Colonic mucosa (tissue), 4 donors: ENCODE results near the gene SYNPR. TPM values are rescaled to one million over a fixed set of nuclear protein-coding genes. Genes with fewer than 3 reads are reported as not detected.
A peak's percentile ranks its signal among the peaks of the same experiment; 100 is the strongest.

Source experiments
- DNase-seq: peaks from one replicate; pipeline ENCODE4 v3.0.0-alpha.2; 2020
- H3K27ac ChIP-seq: fragments of 200-600 bp; one replicate; pipeline ENCODE4 v1.8.0; 2021
- H3K27me3 ChIP-seq: fragments of 200-600 bp; one replicate; pipeline ENCODE4 v1.8.0; 2021
- H3K36me3 ChIP-seq: fragments of 200-600 bp; one replicate; pipeline ENCODE4 v1.8.0; 2021
- H3K4me1 ChIP-seq: fragments of 200-600 bp; one replicate; pipeline ENCODE4 v1.8.0; 2021; ENCODE audit warnings: mild to moderate bottlenecking
- H3K4me3 ChIP-seq: fragments of 200-600 bp; one replicate; pipeline ENCODE4 v1.8.0; 2021
- H3K9ac ChIP-seq, 2 donors: one replicate each; pipeline ENCODE4 v1.7.0; 2013; ENCODE audit warnings: control low read depth in 2 of 2, low read depth in 2 of 2, low read length in 2 of 2
- H3K9me3 ChIP-seq: fragments of 200-600 bp; one replicate; pipeline ENCODE4 v1.8.0; 2021
- CTCF ChIP-seq: fragments of 200-600 bp; IDR thresholded peaks from one replicate; pipeline ENCODE4 v1.8.0; 2022; ENCODE audit warnings: antibody characterized with exemption, mild to moderate bottlenecking
- intact Hi-C: fragments of 100-400 bp; cut with DNase I; formaldehyde crosslinking; loops from one replicate; pipeline ENCODE4 v1.14.1; 2022
- total RNA-seq, 2 donors: library from RNA; stranded (reverse); fragmentation: NEBNext Ultra II Directional in 1 of 2; extraction: Animal tissue kit (Norgen Biotek cat#: 25700) in 1 of 2; gene quantifications; one replicate each; pipeline ENCODE4 v1.2.1, GENCODE V29; 2021
- donor health status: healthy.
- donor health status: DM: no; HTN: no; CAD: no.
- donor health status: DM: no; HTN: no; CAD: no.

SYNPR gene
- total RNA-seq, 2 donors from 2014 or later: 0.17 TPM; not detected in 1

GRCh38 chr3:63438826-63439371 is 160.8 kb downstream of the SYNPR start:
- Histone ChIP-seq H3K27ac (no peak overlapping the region), H3K9me3 (no peaks in the 10 kb centered on the region), H3K36me3 (no peaks in the 10 kb centered on the region), H3K4me3 (no peak overlapping the region), H3K27me3 (no peaks in the 10 kb centered on the region), H3K4me1 (no peaks in the 10 kb centered on the region), H3K9ac (no peak overlapping the region)
- DNase-seq: no peak
- TF ChIP-seq CTCF: no peak
- intact Hi-C loops: no loop called here

- Histone ChIP-seq H3K9me3 (no peaks in the 10 kb centered on the region), H3K4me3 (no peak overlapping the region), H3K36me3 (no peaks in the 10 kb centered on the region), H3K27me3 (no peaks in the 10 kb centered on the region), H3K9ac (no peak overlapping the region), H3K4me1 (no peaks in the 10 kb centered on the region), H3K27ac (no peak overlapping the region)
- peak; percentile 36 for DNase-seq
- intact Hi-C loops: no loop called here
- TF ChIP-seq CTCF: no peak
Observed at GRCh38 chr3:63441262-63441661, 163.2 kb downstream of the SYNPR start.

- no peaks in the 10 kb centered on the region for H3K27me3 ChIP-seq
- TF ChIP-seq CTCF: no peak
- intact Hi-C loops: no loop called here
Observed at GRCh38 chr3:63442918-63443317, 164.8 kb downstream of the SYNPR start.

DNA sequence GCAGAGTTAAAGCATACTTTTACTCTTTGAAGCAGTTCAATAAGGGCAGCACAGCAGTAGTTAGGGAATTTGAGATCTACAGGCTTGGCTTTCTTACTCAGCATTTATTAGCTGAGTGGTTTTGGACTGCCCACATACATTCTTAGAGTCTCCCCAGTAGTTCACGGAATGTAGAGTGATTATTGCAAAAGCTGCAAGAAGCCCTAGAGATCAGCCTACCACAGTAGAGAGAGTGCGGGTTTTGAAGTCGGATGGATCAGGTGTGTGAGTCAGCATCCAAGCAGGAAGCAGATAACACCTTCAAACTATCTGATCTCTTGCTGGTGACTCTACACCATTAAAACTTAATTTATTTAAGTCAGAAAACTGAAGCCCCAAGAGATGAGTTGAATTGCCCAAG is 171.9 kb downstream of the SYNPR start:
- TF ChIP-seq CTCF: no peak
- Histone ChIP-seq H3K9me3 (no peaks in the 10 kb centered on the region), H3K4me1 (peaks cover 3% of the 10 kb centered on the region), H3K9ac (no peak overlapping the region), H3K27me3 (no peaks in the 10 kb centered on the region), H3K27ac (peak overlapping the region; percentile 66), H3K36me3 (no peaks in the 10 kb centered on the region), H3K4me3 (no peak overlapping the region)
- intact Hi-C loops: no loop called here
- DNase-seq: no peak

More at GRCh38 chr3:63442918-63443317, 164.8 kb downstream of the SYNPR start:
- Histone ChIP-seq H3K9me3 (no peaks in the 10 kb centered on the region), H3K9ac (no peak overlapping the region), H3K27ac (no peak overlapping the region), H3K4me3 (no peak overlapping the region), H3K4me1 (no peaks in the 10 kb centered on the region), H3K36me3 (no peaks in the 10 kb centered on the region)
- no peak for DNase-seq

GRCh38 chr3:63450634-63451363 is 172.7 kb downstream of the SYNPR start:
- Histone ChIP-seq H3K36me3 (no peaks in the 10 kb centered on the region), H3K9ac (no peak overlapping the region), H3K9me3 (no peaks in the 10 kb centered on the region), H3K27me3 (no peaks in the 10 kb centered on the region), H3K27ac (peak overlapping the region; percentile 66), H3K4me3 (no peak overlapping the region), H3K4me1 (peaks cover 3% of the 10 kb centered on the region)
- peak; percentile 22 for TF ChIP-seq CTCF
- intact Hi-C loops: no loop called here
- peak; percentile 41 for DNase-seq
